GM18517 (cell line): Measurements from ENCODE around the gene OR6C74.

Source experiments
- ATAC-seq: cut with Tn5 transposase; IDR thresholded peaks from one replicate; pipeline ENCODE4 v1.9.1; 2021; ENCODE audit warnings: mild to moderate bottlenecking, moderate library complexity; ENCODE audit not compliant: unreplicated experiment

The OR6C74 gene

DNA sequence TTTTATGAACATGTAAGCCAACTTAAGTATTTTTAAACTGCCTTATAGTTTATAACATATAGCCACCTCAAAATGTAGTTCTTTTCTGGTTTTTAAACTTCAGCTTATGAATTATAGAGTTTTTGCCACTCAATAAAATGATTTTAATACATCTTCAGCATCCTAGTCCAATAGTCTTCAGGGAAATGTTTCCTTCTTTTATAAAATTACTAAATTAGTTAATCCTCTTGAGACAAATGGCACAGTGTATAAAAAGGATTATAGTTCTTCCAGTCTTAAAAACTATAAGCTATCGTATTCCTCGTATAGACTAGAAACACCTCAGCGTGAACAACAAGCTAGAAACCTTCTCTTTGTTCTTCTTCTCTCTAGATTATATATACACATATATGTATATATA is at the start of gene OR6C74:
Gene OR6C74, plus strand, starts transcription at position 301 of the 400 bp plus-strand sequence. CDS start 2,679 bp downstream, outside the sequence.
- ATAC-seq = no peak

DNA sequence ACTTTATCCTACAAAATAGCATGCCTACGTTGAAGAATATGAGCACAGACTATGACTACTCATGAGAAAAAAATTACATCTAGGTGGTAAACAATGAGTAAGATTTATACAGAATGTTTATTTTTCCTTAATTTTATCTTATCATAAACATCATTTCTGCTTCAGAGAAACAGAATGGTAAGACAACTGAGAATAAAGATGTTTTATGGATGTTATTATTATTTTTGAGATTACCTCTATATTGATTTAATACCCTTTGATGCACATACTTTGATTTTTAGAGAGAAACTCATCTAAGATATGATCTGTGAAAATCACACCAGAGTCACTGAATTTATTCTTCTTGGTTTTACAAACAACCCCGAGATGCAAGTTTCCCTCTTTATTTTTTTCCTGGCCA is 23.7 kb upstream of the OR6C74 start, which contains the start of gene OR10A7:
Gene OR10A7, plus strand, starts transcription at position 301 of the 400 bp plus-strand sequence. Its CDS starts 0 bp downstream, at position 301.
- no peak for ATAC-seq

DNA sequence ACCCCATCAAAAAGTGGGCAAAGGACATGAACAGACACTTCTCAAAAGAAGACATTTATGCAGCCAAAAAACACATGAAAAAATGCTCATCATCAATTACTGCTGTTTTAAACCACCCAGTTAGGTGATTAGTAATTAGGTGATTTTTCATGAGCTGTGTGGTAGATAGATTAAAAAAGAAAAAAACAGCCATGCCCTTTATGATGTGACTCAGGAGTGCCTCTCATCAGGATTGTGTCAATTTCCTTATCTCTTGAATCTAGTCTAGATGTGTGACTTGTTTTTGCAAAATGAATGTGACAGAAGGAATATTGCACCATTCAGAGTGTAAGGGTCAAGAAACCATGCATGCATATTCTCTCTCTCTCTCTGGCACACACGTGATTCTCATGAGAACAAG is 17.9 kb upstream of the OR6C74 start:
- ATAC-seq = no peak

DNA sequence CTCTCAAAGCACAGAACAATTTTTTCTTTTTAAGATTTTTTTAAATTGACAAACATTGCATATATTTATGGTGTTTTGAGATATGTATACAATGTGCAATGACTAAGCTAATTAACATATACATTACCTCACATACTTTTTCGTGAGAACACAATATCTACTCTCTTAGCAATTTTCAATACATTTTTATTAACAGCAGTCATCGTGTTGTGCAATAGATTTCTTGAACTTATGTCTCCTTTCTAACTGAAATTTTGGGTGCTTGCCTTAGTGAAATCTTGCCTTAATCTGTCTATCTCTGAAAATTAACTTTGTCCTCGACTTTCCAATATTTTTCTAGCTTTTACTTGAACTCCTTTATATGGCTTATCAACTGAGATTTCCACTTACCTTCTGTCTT is 16.8 kb upstream of the OR6C74 start:
- ATAC-seq = no peak

DNA sequence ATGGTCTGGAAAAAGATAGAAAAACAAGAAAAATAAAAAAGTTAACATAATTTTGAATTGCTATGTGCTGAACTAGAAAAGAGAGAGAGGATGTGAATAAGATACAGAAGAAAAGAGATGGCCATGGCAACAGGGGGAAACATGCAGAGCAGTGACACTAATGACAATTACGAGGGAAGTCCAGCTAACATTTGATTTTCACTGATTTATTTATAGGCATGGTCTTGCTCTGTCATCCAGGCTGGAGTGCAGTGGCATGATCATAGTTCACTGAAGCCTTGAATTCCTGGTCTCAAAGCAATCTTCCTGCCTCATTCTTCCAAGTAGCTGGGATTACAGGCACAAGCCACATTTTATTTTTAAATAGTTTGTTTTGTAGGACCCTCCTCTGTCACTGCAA is 1.8 kb downstream of the OR6C74 start:
- ATAC-seq = no peak

DNA sequence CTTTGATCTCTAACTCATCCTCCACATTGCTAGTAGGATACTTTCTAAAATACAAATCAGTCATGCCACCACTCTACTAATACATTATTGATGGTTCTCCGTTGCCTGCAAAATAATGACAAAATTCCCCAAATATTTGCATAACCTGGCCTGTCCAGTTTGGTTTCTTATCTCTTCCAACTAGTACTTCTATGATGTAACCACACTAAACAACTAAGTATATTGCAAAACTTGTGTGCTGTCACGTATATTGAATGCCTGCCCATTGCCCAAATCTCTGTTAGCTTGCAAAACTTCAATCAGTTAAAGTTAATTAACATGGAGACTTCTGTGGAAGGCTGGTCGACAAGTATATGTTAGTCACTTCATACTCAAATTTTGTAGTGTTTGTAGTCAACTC is 6.5 kb downstream of the OR6C74 start:
- no peak for ATAC-seq

DNA sequence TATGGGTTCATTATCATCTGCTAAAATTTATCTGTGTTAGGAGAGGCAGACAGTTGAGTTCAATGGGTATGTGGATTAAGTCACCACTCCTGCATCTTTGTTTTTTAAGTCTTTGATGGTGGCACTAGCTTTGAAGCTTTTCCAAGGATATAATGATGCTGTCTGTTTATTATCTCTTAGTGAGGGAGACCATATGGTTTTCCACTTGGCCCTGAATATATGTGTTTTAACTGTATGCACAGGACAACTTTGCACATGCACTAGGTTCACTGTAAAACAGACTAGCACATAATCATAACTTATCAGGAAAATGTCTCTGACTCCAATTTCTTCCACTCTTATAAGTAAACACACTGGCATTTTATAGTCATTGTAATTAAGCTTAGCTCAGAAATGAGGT is 8.9 kb downstream of the OR6C74 start:
- no peak for ATAC-seq

DNA sequence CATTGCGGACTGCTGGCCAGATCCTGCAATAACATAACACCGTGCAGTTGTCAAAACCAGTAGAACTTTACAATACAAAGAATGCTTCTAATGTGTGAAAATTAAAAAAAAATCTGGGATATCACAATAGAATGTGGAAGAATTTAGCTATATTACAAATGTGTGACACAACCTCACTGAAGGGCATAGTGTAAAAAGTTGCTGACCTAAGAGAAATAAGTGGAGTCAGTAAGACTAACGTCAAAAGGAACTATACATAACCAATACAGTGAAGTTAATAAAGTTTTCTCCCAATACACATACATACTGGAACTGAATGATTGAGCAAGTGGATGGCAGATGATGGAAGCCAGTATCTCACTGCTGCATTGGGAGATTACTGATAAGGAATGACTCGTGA is 12.4 kb downstream of the OR6C74 start:
- no peak for ATAC-seq

DNA sequence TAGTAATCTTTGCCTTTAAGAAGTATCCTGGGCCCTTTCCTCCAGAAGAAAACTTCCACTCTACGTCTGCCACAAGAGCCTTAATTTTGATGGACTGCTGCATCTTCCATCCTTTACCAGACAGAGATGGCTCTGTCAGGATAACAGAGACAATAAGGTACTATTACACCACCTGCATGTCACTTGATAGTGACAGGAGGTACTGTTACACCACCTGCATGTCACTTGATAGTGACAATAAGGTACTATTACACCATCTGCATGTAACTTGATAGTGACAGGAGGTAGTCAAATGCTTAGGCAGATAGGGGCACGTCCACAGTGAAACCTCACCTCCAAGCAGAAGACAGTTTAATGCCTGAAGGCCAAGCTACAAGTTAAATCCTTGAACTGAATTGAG is 13.9 kb downstream of the OR6C74 start:
- ATAC-seq = no peak

DNA sequence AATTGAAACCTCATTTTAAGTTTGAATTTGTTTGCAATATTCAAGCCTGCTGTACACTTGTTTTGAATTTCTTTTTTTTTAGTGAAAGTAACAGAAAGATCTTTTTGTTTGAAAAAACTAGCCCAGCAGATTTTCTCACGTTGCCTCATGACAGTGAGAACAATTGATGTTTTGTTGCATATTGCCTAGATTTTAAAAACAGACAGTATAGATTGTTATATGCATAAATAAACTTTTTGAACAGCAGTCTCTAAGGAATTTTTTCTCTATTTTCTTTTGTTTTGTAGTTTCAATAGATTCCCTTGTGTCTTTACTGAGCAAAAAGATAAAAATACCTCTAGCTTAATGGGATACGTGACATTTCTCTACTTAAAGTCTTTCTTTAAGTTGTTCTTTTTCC is 36.6 kb downstream of the OR6C74 start:
- no peak for ATAC-seq

DNA sequence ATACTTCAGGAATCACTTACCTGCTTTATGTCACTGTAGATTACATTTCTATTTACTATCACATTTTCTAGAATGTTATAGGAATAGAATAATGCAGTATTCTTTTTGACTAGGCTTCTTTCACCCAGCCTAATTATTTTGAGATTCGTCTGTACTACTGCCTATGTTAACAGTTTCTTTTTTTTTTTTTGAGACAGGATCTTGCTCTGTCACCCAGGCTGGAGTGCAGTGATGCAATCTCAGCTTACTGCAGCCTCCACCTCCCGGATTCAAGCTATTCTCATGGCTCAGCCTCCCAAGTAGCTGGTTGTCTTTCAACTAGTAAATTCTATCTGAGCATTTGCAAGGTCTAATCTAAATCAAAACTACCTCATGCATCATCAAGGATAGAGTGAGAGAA is 45.6 kb downstream of the OR6C74 start:
- no peak for ATAC-seq
